ENCODE data around the gene TPRG1. TPM values are rescaled to one million over a fixed set of nuclear protein-coding genes. Genes with fewer than 3 reads are reported as not detected.

TPRG1 gene
- polyA plus RNA-seq, 1 donor (not counting 4 experiments of a cell fraction or from before 2014, with no cell fraction given), result 1.5 TPM

GRCh38 chr3:189269365-189269764 lies 97.6 kb downstream of the TPRG1 start:
- no peak for TF ChIP-seq CTCF (optimal IDR thresholded peaks at IDR 0.05 in 1 of 3, IDR thresholded peaks at IDR 0.05 in 1 of 3, conservative IDR thresholded peaks at IDR 0.05 in 1 of 3; ENCODE audit: extremely low read depth in 1 of 3, insufficient read depth in 2 of 3, low read length in 3 of 3)
- TF ChIP-seq EZH2 (IDR thresholded peaks at IDR 0.05; ENCODE audit: low read length), result no peak
- Histone ChIP-seq H3K4me2 (ENCODE audit: control insufficient read depth, extremely low read depth, insufficient read depth, low read depth, low read length) (peak overlapping the region; percentile 70), H3K36me3 (ENCODE audit: control insufficient read depth in 2 of 2, extremely low read depth in 1 of 2, insufficient read depth in 2 of 2, low read length in 2 of 2) (no peaks in the 10 kb centered on the region), H3K4me1 (ENCODE audit: control insufficient read depth, extremely low read depth, insufficient read depth, low read length) (peaks cover 56% of the 10 kb centered on the region), H2AFZ (ENCODE audit: control insufficient read depth, low read length) (peak overlapping the region; percentile 34), H3K9me3 (ENCODE audit: control insufficient read depth, low read depth, low read length) (no peaks in the 10 kb centered on the region), H3K27me3 (ENCODE audit: control insufficient read depth, extremely low read depth, insufficient read depth, low read length) (no peaks in the 10 kb centered on the region), H3K9me1 (ENCODE audit: control insufficient read depth, extremely low read depth, insufficient read depth, low read length) (no peaks in the 10 kb centered on the region), H3K79me2 (ENCODE audit: control insufficient read depth, insufficient read depth, low read length) (no peaks in the 10 kb centered on the region), H3K9ac (ENCODE audit: control insufficient read depth, extremely low read depth, insufficient read depth, low read length) (peak overlapping the region; percentile 42), H3K4me3 (ENCODE audit: control insufficient read depth in 2 of 3, extremely low read depth in 1 of 3, insufficient read depth in 2 of 3, low read depth in 1 of 3, low read length in 3 of 3) (peak overlapping the region in 1 of 3 experiments; percentile 13), H4K20me1 (ENCODE audit: control insufficient read depth, extremely low read depth, insufficient read depth, low read length) (no peaks in the 10 kb centered on the region), H3K27ac (ENCODE audit: control insufficient read depth, insufficient read depth, low read length) (peak overlapping the region; percentile 66)
- FAIRE-seq (peak; percentile 65), DNase-seq (ENCODE audit: low read depth, low spot score) (no peak)
- dilution Hi-C loops (cut with MboI; ENCODE audit: extremely low pct_ligation_motif_present, low sequenced_read_pairs), result no loop called here

GRCh38 chr3:189270248-189270832 lies 98.6 kb downstream of the TPRG1 start:
- DNase-seq (ENCODE audit: low read depth, low spot score), result peak; percentile 66
- H4K20me1 ChIP-seq (ENCODE audit: control insufficient read depth, extremely low read depth, insufficient read depth, low read length), result no peaks in the 10 kb centered on the region
- H3K4me2 ChIP-seq (ENCODE audit: control insufficient read depth, extremely low read depth, insufficient read depth, low read depth, low read length), result no peak overlapping the region
- H2AFZ ChIP-seq (ENCODE audit: control insufficient read depth, low read length), result no peak overlapping the region
- dilution Hi-C loops (cut with MboI; ENCODE audit: extremely low pct_ligation_motif_present, low sequenced_read_pairs), result no loop called here
- no peak overlapping the region for H3K4me3 ChIP-seq (ENCODE audit: control insufficient read depth in 2 of 3, extremely low read depth in 1 of 3, insufficient read depth in 2 of 3, low read depth in 1 of 3, low read length in 3 of 3)
- TF ChIP-seq CTCF (optimal IDR thresholded peaks at IDR 0.05 in 1 of 3, IDR thresholded peaks at IDR 0.05 in 1 of 3, conservative IDR thresholded peaks at IDR 0.05 in 1 of 3; ENCODE audit: extremely low read depth in 1 of 3, insufficient read depth in 2 of 3, low read length in 3 of 3), result peak; percentile 87 to 96 (median 94)
- TF ChIP-seq EZH2 (IDR thresholded peaks at IDR 0.05; ENCODE audit: low read length), result no peak
- peak; percentile 99 for FAIRE-seq
- no peaks in the 10 kb centered on the region for H3K9me1 ChIP-seq (ENCODE audit: control insufficient read depth, extremely low read depth, insufficient read depth, low read length)
- H3K79me2 ChIP-seq (ENCODE audit: control insufficient read depth, insufficient read depth, low read length), result no peaks in the 10 kb centered on the region
- H3K36me3 ChIP-seq (ENCODE audit: control insufficient read depth in 2 of 2, extremely low read depth in 1 of 2, insufficient read depth in 2 of 2, low read length in 2 of 2), result no peaks in the 10 kb centered on the region
- H3K9me3 ChIP-seq (ENCODE audit: control insufficient read depth, low read depth, low read length), result no peaks in the 10 kb centered on the region
- peaks cover 56% of the 10 kb centered on the region for H3K4me1 ChIP-seq (ENCODE audit: control insufficient read depth, extremely low read depth, insufficient read depth, low read length)
- H3K27ac ChIP-seq (ENCODE audit: control insufficient read depth, insufficient read depth, low read length), result peak overlapping the region; percentile 66
- no peaks in the 10 kb centered on the region for H3K27me3 ChIP-seq (ENCODE audit: control insufficient read depth, extremely low read depth, insufficient read depth, low read length)
- H3K9ac ChIP-seq (ENCODE audit: control insufficient read depth, extremely low read depth, insufficient read depth, low read length), result peak overlapping the region; percentile 0
